Activated T-helper 1 cell treated with anti-CD3 and anti-CD28 coated beads, Interleukin-2, amount 50 U/mL, for 16 hours (primary cell): ENCODE results near the gene ELK4.
A peak's percentile ranks its signal among the peaks of the same experiment; 100 is the strongest.

Source experiments
- DNase-seq, 2 donors: peaks; one replicate each; pipeline ENCODE4 v3.0.0-alpha.2; 2020; ENCODE audit warnings: low read depth in 1 of 2, low spot score in 1 of 2

ELK4 gene

GRCh38 chr1:205631768-205632668 is at the start of gene ELK4:
Gene ELK4 (minus strand): TSS chr1:205632011. CDS start chr1:205623882, 8,129 bp downstream.
- peak; percentile 99 to 100 for DNase-seq

GRCh38 chr1:205681364-205681763 is 49.6 kb upstream of the ELK4 start:
- no peak for DNase-seq

GRCh38 chr1:205680073-205680851 is 48.5 kb upstream of the ELK4 start, which contains the start of gene SLC45A3:
Gene SLC45A3 (minus strand): TSS chr1:205680509. CDS start chr1:205664656, 15,853 bp downstream.
- peak in 1 of 2 donors; percentile 8 for DNase-seq

GRCh38 chr1:205678286-205679111 is 46.7 kb upstream of the ELK4 start:
- DNase-seq = no peak

GRCh38 chr1:205677167-205677566 is 45.4 kb upstream of the ELK4 start:
- DNase-seq = no peak

- DNase-seq = no peak
Observed at GRCh38 chr1:205676597-205676996, 44.8 kb upstream of the ELK4 start.

- DNase-seq = no peak
Observed at GRCh38 chr1:205676002-205676401, 44.2 kb upstream of the ELK4 start.

- no peak for DNase-seq
Observed at GRCh38 chr1:205675247-205675646, 43.4 kb upstream of the ELK4 start.

GRCh38 chr1:205672970-205673369 is 41.2 kb upstream of the ELK4 start:
- no peak for DNase-seq

GRCh38 chr1:205672395-205672889 is 40.6 kb upstream of the ELK4 start:
- no peak for DNase-seq

- DNase-seq = no peak
Observed at GRCh38 chr1:205670611-205671430, 39.0 kb upstream of the ELK4 start.

- no peak for DNase-seq
Observed at GRCh38 chr1:205670150-205670446, 38.3 kb upstream of the ELK4 start.

- DNase-seq = no peak
Observed at GRCh38 chr1:205669341-205670149, 37.7 kb upstream of the ELK4 start.

- no peak for DNase-seq
Observed at GRCh38 chr1:205668951-205669340, 37.1 kb upstream of the ELK4 start.

GRCh38 chr1:205667909-205668643 is 36.3 kb upstream of the ELK4 start:
- no peak for DNase-seq

- DNase-seq = no peak
Observed at GRCh38 chr1:205666372-205667166, 34.8 kb upstream of the ELK4 start.

GRCh38 chr1:205665201-205666045 is 33.6 kb upstream of the ELK4 start:
- DNase-seq = no peak
